Measurements from ENCODE around the gene SLC30A9. TPM values are rescaled to one million over a fixed set of nuclear protein-coding genes. Genes with fewer than 3 reads are reported as not detected.

The SLC30A9 gene
- total RNA-seq, 2 donors from 2014 or later: 66.9 to 78.0 TPM

GRCh38 chr4:41999321-41999720, 9.0 kb downstream of the SLC30A9 start:
- H3K9me3 ChIP-seq (ENCODE audit: control insufficient read depth, low read length): no peaks in the 10 kb centered on the region
- TF ChIP-seq, protein P1, sequence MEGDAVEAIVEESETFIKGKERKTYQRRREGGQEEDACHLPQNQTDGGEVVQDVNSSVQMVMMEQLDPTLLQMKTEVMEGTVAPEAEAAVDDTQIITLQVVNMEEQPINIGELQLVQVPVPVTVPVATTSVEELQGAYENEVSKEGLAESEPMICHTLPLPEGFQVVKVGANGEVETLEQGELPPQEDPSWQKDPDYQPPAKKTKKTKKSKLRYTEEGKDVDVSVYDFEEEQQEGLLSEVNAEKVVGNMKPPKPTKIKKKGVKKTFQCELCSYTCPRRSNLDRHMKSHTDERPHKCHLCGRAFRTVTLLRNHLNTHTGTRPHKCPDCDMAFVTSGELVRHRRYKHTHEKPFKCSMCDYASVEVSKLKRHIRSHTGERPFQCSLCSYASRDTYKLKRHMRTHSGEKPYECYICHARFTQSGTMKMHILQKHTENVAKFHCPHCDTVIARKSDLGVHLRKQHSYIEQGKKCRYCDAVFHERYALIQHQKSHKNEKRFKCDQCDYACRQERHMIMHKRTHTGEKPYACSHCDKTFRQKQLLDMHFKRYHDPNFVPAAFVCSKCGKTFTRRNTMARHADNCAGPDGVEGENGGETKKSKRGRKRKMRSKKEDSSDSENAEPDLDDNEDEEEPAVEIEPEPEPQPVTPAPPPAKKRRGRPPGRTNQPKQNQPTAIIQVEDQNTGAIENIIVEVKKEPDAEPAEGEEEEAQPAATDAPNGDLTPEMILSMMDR (conservative IDR thresholded peaks at IDR 0.05): no peak
- Mint-ChIP-seq H3K36me3 (ENCODE audit: low read depth) (peaks cover 20% of the 10 kb centered on the region), H3K9me3 (no peaks in the 10 kb centered on the region), H3K27ac (no peak overlapping the region), H3K4me3 (no peak overlapping the region), H3K27me3 (ENCODE audit: insufficient read depth) (no peaks in the 10 kb centered on the region), H3K4me1 (no peaks in the 10 kb centered on the region)
- no peak overlapping the region for H3K27ac ChIP-seq (ENCODE audit: low read depth, low read length)
- DNase-seq: no peak
- H3K4me1 ChIP-seq (ENCODE audit: control insufficient read depth, insufficient read depth, low read length): no peaks in the 10 kb centered on the region
- H3K36me3 ChIP-seq (ENCODE audit: control insufficient read depth, insufficient read depth, low read length): peaks cover 15% of the 10 kb centered on the region
- H3K27me3 ChIP-seq (ENCODE audit: control insufficient read depth, insufficient read depth, low read length, poor library complexity, severe bottlenecking): no peaks in the 10 kb centered on the region
- H3K9ac ChIP-seq (ENCODE audit: extremely low read depth, low read length, poor library complexity, severe bottlenecking): no peak overlapping the region
- no peak overlapping the region for H3K4me3 ChIP-seq (ENCODE audit: low read length)

GRCh38 chr4:42008011-42008786, 17.9 kb downstream of the SLC30A9 start:
- peaks cover 31% of the 10 kb centered on the region for H3K36me3 Mint-ChIP-seq (ENCODE audit: low read depth)
- H3K4me3 ChIP-seq (ENCODE audit: low read length): no peak overlapping the region
- no peak overlapping the region for H3K4me3 Mint-ChIP-seq
- H3K27me3 ChIP-seq (ENCODE audit: control insufficient read depth, insufficient read depth, low read length, poor library complexity, severe bottlenecking): no peaks in the 10 kb centered on the region
- no peaks in the 10 kb centered on the region for H3K9me3 Mint-ChIP-seq
- no peaks in the 10 kb centered on the region for H3K27me3 Mint-ChIP-seq (ENCODE audit: insufficient read depth)
- H3K4me1 Mint-ChIP-seq: peaks cover 7% of the 10 kb centered on the region
- peaks cover 22% of the 10 kb centered on the region for H3K36me3 ChIP-seq (ENCODE audit: control insufficient read depth, insufficient read depth, low read length)
- peaks cover 4% of the 10 kb centered on the region for H3K4me1 ChIP-seq (ENCODE audit: control insufficient read depth, insufficient read depth, low read length)
- no peak overlapping the region for H3K27ac Mint-ChIP-seq
- H3K27ac ChIP-seq (ENCODE audit: low read depth, low read length): no peak overlapping the region
- WGBS, 2 experiments (ENCODE audit: insufficient coverage in 1 of 2, insufficient read length in 1 of 2): 93 to 95% methylated on average over 3 of the region's 3 CpGs
- H3K9ac ChIP-seq (ENCODE audit: extremely low read depth, low read length, poor library complexity, severe bottlenecking): no peak overlapping the region
- no peaks in the 10 kb centered on the region for H3K9me3 ChIP-seq (ENCODE audit: control insufficient read depth, low read length)
- DNase-seq: no peak
- TF ChIP-seq, protein P1 (conservative IDR thresholded peaks at IDR 0.05): no peak

- Histone ChIP-seq H3K4me1 (ENCODE audit: control insufficient read depth, insufficient read depth, low read length) (peaks cover 4% of the 10 kb centered on the region), H3K4me3 (ENCODE audit: low read length) (no peak overlapping the region), H3K27ac (ENCODE audit: low read depth, low read length) (no peak overlapping the region), H3K36me3 (ENCODE audit: control insufficient read depth, insufficient read depth, low read length) (peaks cover 16% of the 10 kb centered on the region), H3K27me3 (ENCODE audit: control insufficient read depth, insufficient read depth, low read length, poor library complexity, severe bottlenecking) (no peaks in the 10 kb centered on the region), H3K9me3 (ENCODE audit: control insufficient read depth, low read length) (no peaks in the 10 kb centered on the region), H3K9ac (ENCODE audit: extremely low read depth, low read length, poor library complexity, severe bottlenecking) (no peak overlapping the region)
- TF ChIP-seq, protein P1 (conservative IDR thresholded peaks at IDR 0.05): no peak
- H3K9me3 Mint-ChIP-seq: no peaks in the 10 kb centered on the region
- peaks cover 7% of the 10 kb centered on the region for H3K4me1 Mint-ChIP-seq
- 93% methylated on average over 2 of the region's 2 CpGs for WGBS, 2 experiments (ENCODE audit: insufficient coverage in 1 of 2, insufficient read length in 1 of 2)
- H3K27ac Mint-ChIP-seq: no peak overlapping the region
- DNase-seq: no peak
- H3K4me3 Mint-ChIP-seq: no peak overlapping the region
- H3K36me3 Mint-ChIP-seq (ENCODE audit: low read depth): peaks cover 9% of the 10 kb centered on the region
- H3K27me3 Mint-ChIP-seq (ENCODE audit: insufficient read depth): no peaks in the 10 kb centered on the region
Measured at GRCh38 chr4:42015438-42015837, 25.1 kb downstream of the SLC30A9 start.
